GM21786 (cell line): ENCODE data around the gene PARPBP.
"Not testable (repeated sequence)": the region's sequence is repeated elsewhere in the genome, so short reads cannot be mapped to it uniquely, and the experiment has no call there.

Experiments used
- ATAC-seq: cut with Tn5 transposase; IDR thresholded peaks from one replicate; pipeline ENCODE4 v1.9.1; 2021; ENCODE audit not compliant: unreplicated experiment

The PARPBP gene

GRCh38 chr12:102240859-102241258 is 120.9 kb downstream of the PARPBP start:
- not testable (repeated sequence) for ATAC-seq
